ENCODE data around the gene DOCK3.

Gene DOCK3

GRCh38 chr3:50649451-50649931 lies 25.2 kb upstream of the DOCK3 start:
- H3K9me3 ChIP-seq (ENCODE audit: control insufficient read depth in 5 of 5, low read length in 5 of 5), result no peaks in the 10 kb centered on the region
- H3K27me3 ChIP-seq (ENCODE audit: control insufficient read depth in 5 of 5, insufficient read depth in 4 of 5, low read length in 5 of 5), result no peaks in the 10 kb centered on the region
- no peak overlapping the region for H3K4me3 ChIP-seq (ENCODE audit: low read depth in 1 of 5, low read length in 5 of 5)
- H3K36me3 ChIP-seq (ENCODE audit: control insufficient read depth in 5 of 5, insufficient read depth in 5 of 5, low read length in 5 of 5), result peaks cover 0 to 47% (median 45%) of the 10 kb centered on the region in 5 donors
- H3K9ac ChIP-seq (ENCODE audit: low read length in 5 of 5), result no peak overlapping the region
- H3K27ac ChIP-seq (ENCODE audit: low read depth, low read length), result no peak overlapping the region
- peaks cover 0 to 9% (median 0%) of the 10 kb centered on the region in 5 donors for H3K4me1 ChIP-seq (ENCODE audit: control insufficient read depth in 5 of 5, insufficient read depth in 5 of 5, low read length in 5 of 5)

- Histone ChIP-seq H3K9ac (ENCODE audit: low read length in 5 of 5) (no peak overlapping the region), H3K36me3 (ENCODE audit: control insufficient read depth in 5 of 5, insufficient read depth in 5 of 5, low read length in 5 of 5) (peaks cover 0 to 43% (median 40%) of the 10 kb centered on the region in 5 donors), H3K4me1 (ENCODE audit: control insufficient read depth in 5 of 5, insufficient read depth in 5 of 5, low read length in 5 of 5) (peaks cover 0 to 9% (median 0%) of the 10 kb centered on the region in 5 donors), H3K27me3 (ENCODE audit: control insufficient read depth in 5 of 5, insufficient read depth in 4 of 5, low read length in 5 of 5) (no peaks in the 10 kb centered on the region), H3K27ac (ENCODE audit: low read depth, low read length) (no peak overlapping the region), H3K9me3 (ENCODE audit: control insufficient read depth in 5 of 5, low read length in 5 of 5) (no peaks in the 10 kb centered on the region), H3K4me3 (ENCODE audit: low read depth in 1 of 5, low read length in 5 of 5) (no peak overlapping the region)
Observed at GRCh38 chr3:50650018-50650417, 24.7 kb upstream of the DOCK3 start.

GRCh38 chr3:50651445-50651844 lies 23.3 kb upstream of the DOCK3 start:
- no peak overlapping the region for H3K27ac ChIP-seq (ENCODE audit: low read depth, low read length)
- H3K9me3 ChIP-seq (ENCODE audit: control insufficient read depth in 5 of 5, low read length in 5 of 5), result no peaks in the 10 kb centered on the region
- H3K9ac ChIP-seq (ENCODE audit: low read length in 5 of 5), result no peak overlapping the region
- H3K27me3 ChIP-seq (ENCODE audit: control insufficient read depth in 5 of 5, insufficient read depth in 4 of 5, low read length in 5 of 5), result peaks cover 0 to under 1% (median 0%) of the 10 kb centered on the region in 5 donors
- no peak overlapping the region for H3K4me3 ChIP-seq (ENCODE audit: low read depth in 1 of 5, low read length in 5 of 5)
- H3K36me3 ChIP-seq (ENCODE audit: control insufficient read depth in 5 of 5, insufficient read depth in 5 of 5, low read length in 5 of 5), result peaks cover 0 to 28% (median 26%) of the 10 kb centered on the region in 5 donors
- peaks cover 0 to 9% (median 0%) of the 10 kb centered on the region in 5 donors for H3K4me1 ChIP-seq (ENCODE audit: control insufficient read depth in 5 of 5, insufficient read depth in 5 of 5, low read length in 5 of 5)

GRCh38 chr3:50651920-50652529 lies 22.7 kb upstream of the DOCK3 start:
- peaks cover 0 to 9% (median 0%) of the 10 kb centered on the region in 5 donors for H3K4me1 ChIP-seq (ENCODE audit: control insufficient read depth in 5 of 5, insufficient read depth in 5 of 5, low read length in 5 of 5)
- no peaks in the 10 kb centered on the region for H3K9me3 ChIP-seq (ENCODE audit: control insufficient read depth in 5 of 5, low read length in 5 of 5)
- peaks cover 0 to 4% (median 0%) of the 10 kb centered on the region in 5 donors for H3K27me3 ChIP-seq (ENCODE audit: control insufficient read depth in 5 of 5, insufficient read depth in 4 of 5, low read length in 5 of 5)
- H3K36me3 ChIP-seq (ENCODE audit: control insufficient read depth in 5 of 5, insufficient read depth in 5 of 5, low read length in 5 of 5), result peaks cover 0 to 23% (median 21%) of the 10 kb centered on the region in 5 donors
- no peak overlapping the region for H3K4me3 ChIP-seq (ENCODE audit: low read depth in 1 of 5, low read length in 5 of 5)
- H3K9ac ChIP-seq (ENCODE audit: low read length in 5 of 5), result no peak overlapping the region
- no peak overlapping the region for H3K27ac ChIP-seq (ENCODE audit: low read depth, low read length)

GRCh38 chr3:50652709-50653108 lies 22.0 kb upstream of the DOCK3 start:
- H3K9ac ChIP-seq (ENCODE audit: low read length in 5 of 5), result no peak overlapping the region
- H3K4me1 ChIP-seq (ENCODE audit: control insufficient read depth in 5 of 5, insufficient read depth in 5 of 5, low read length in 5 of 5), result peaks cover 0 to 9% (median 0%) of the 10 kb centered on the region in 5 donors
- H3K27me3 ChIP-seq (ENCODE audit: control insufficient read depth in 5 of 5, insufficient read depth in 4 of 5, low read length in 5 of 5), result peaks cover 0 to 4% (median 0%) of the 10 kb centered on the region in 5 donors
- no peaks in the 10 kb centered on the region for H3K9me3 ChIP-seq (ENCODE audit: control insufficient read depth in 5 of 5, low read length in 5 of 5)
- H3K27ac ChIP-seq (ENCODE audit: low read depth, low read length), result no peak overlapping the region
- H3K36me3 ChIP-seq (ENCODE audit: control insufficient read depth in 5 of 5, insufficient read depth in 5 of 5, low read length in 5 of 5), result peaks cover 0 to 16% (median 14%) of the 10 kb centered on the region in 5 donors
- H3K4me3 ChIP-seq (ENCODE audit: low read depth in 1 of 5, low read length in 5 of 5), result no peak overlapping the region

- peaks cover 0 to 5% (median 2%) of the 10 kb centered on the region in 5 donors for H3K36me3 ChIP-seq (ENCODE audit: control insufficient read depth in 5 of 5, insufficient read depth in 5 of 5, low read length in 5 of 5)
- peaks cover 0 to 7% (median 0%) of the 10 kb centered on the region in 5 donors for H3K4me1 ChIP-seq (ENCODE audit: control insufficient read depth in 5 of 5, insufficient read depth in 5 of 5, low read length in 5 of 5)
- H3K9me3 ChIP-seq (ENCODE audit: control insufficient read depth in 5 of 5, low read length in 5 of 5), result no peaks in the 10 kb centered on the region
- no peak overlapping the region for H3K9ac ChIP-seq (ENCODE audit: low read length in 5 of 5)
- no peak overlapping the region for H3K27ac ChIP-seq (ENCODE audit: low read depth, low read length)
- H3K4me3 ChIP-seq (ENCODE audit: low read depth in 1 of 5, low read length in 5 of 5), result no peak overlapping the region
- H3K27me3 ChIP-seq (ENCODE audit: control insufficient read depth in 5 of 5, insufficient read depth in 4 of 5, low read length in 5 of 5), result peaks cover 0 to 4% (median 3%) of the 10 kb centered on the region in 5 donors
Observed at GRCh38 chr3:50653937-50654595, 20.7 kb upstream of the DOCK3 start.

GRCh38 chr3:50655009-50655830 lies 19.5 kb upstream of the DOCK3 start:
- no peaks in the 10 kb centered on the region for H3K4me1 ChIP-seq (ENCODE audit: control insufficient read depth in 5 of 5, insufficient read depth in 5 of 5, low read length in 5 of 5)

GRCh38 chr3:50656417-50657195 lies 18.1 kb upstream of the DOCK3 start:
- Histone ChIP-seq H3K36me3 (ENCODE audit: control insufficient read depth in 5 of 5, insufficient read depth in 5 of 5, low read length in 5 of 5) (no peaks in the 10 kb centered on the region), H3K27ac (ENCODE audit: low read depth, low read length) (no peak overlapping the region), H3K4me1 (ENCODE audit: control insufficient read depth in 5 of 5, insufficient read depth in 5 of 5, low read length in 5 of 5) (no peaks in the 10 kb centered on the region), H3K9me3 (ENCODE audit: control insufficient read depth in 5 of 5, low read length in 5 of 5) (no peaks in the 10 kb centered on the region), H3K27me3 (ENCODE audit: control insufficient read depth in 5 of 5, insufficient read depth in 4 of 5, low read length in 5 of 5) (peaks cover 0 to 4% (median 3%) of the 10 kb centered on the region in 5 donors), H3K4me3 (ENCODE audit: low read depth in 1 of 5, low read length in 5 of 5) (no peak overlapping the region), H3K9ac (ENCODE audit: low read length in 5 of 5) (no peak overlapping the region)

More at GRCh38 chr3:50655009-50655830, 19.5 kb upstream of the DOCK3 start:
- Histone ChIP-seq H3K27me3 (ENCODE audit: control insufficient read depth in 5 of 5, insufficient read depth in 4 of 5, low read length in 5 of 5) (peaks cover 0 to 4% (median 3%) of the 10 kb centered on the region in 5 donors), H3K36me3 (ENCODE audit: control insufficient read depth in 5 of 5, insufficient read depth in 5 of 5, low read length in 5 of 5) (peaks cover 0 to 2% (median 0%) of the 10 kb centered on the region in 5 donors), H3K9ac (ENCODE audit: low read length in 5 of 5) (no peak overlapping the region), H3K9me3 (ENCODE audit: control insufficient read depth in 5 of 5, low read length in 5 of 5) (no peaks in the 10 kb centered on the region), H3K27ac (ENCODE audit: low read depth, low read length) (no peak overlapping the region), H3K4me3 (ENCODE audit: low read depth in 1 of 5, low read length in 5 of 5) (no peak overlapping the region)

- Histone ChIP-seq H3K27ac (ENCODE audit: low read depth, low read length) (no peak overlapping the region), H3K4me1 (ENCODE audit: control insufficient read depth in 5 of 5, insufficient read depth in 5 of 5, low read length in 5 of 5) (no peaks in the 10 kb centered on the region), H3K9me3 (ENCODE audit: control insufficient read depth in 5 of 5, low read length in 5 of 5) (no peaks in the 10 kb centered on the region), H3K36me3 (ENCODE audit: control insufficient read depth in 5 of 5, insufficient read depth in 5 of 5, low read length in 5 of 5) (no peaks in the 10 kb centered on the region), H3K4me3 (ENCODE audit: low read depth in 1 of 5, low read length in 5 of 5) (no peak overlapping the region), H3K27me3 (ENCODE audit: control insufficient read depth in 5 of 5, insufficient read depth in 4 of 5, low read length in 5 of 5) (peaks cover 0 to 4% (median 3%) of the 10 kb centered on the region in 5 donors), H3K9ac (ENCODE audit: low read length in 5 of 5) (no peak overlapping the region)
Observed at GRCh38 chr3:50657407-50657806, 17.3 kb upstream of the DOCK3 start.

Data from subcutaneous abdominal adipose tissue (tissue), 5 donors.